Measurements from ENCODE around the gene JADE1. TPM values are rescaled to one million over a fixed set of nuclear protein-coding genes. Genes with fewer than 3 reads are reported as not detected.

Gene JADE1
- total and polyA plus RNA-seq, 2 of the 4 experiments (the other 2 are of a cell fraction), result 13.8 to 32.6 TPM

GRCh38 chr4:128880662-128881061 is 71.2 kb downstream of the JADE1 start:
- WGBS, 2 experiments (ENCODE audit: extremely low coverage in 2 of 2, insufficient read length in 1 of 2), result no CpG with 5 or more reads among the region's 4 CpGs
- Histone ChIP-seq H2BK20ac (ENCODE audit: low read depth, low read length) (no peak overlapping the region), H3K23ac (ENCODE audit: low read depth, low read length) (no peak overlapping the region), H3K36me3 (ENCODE audit: control insufficient read depth, insufficient read depth, low read length) (no peaks in the 10 kb centered on the region), H2BK15ac (ENCODE audit: low read depth, low read length) (no peak overlapping the region), H4K5ac (ENCODE audit: low read depth, low read length) (no peak overlapping the region), H3K4ac (ENCODE audit: low read depth, low read length) (no peak overlapping the region), H3K56ac (ENCODE audit: extremely low read depth, insufficient read depth, low read length) (no peak overlapping the region), H2AK9ac (replicated peaks; ENCODE audit: low read depth, low read length, poor library complexity) (no peak overlapping the region), H3K4me2 (ENCODE audit: low read depth, low read length) (peak overlapping the region; percentile 30; the same call in 1 of the 2 replicates), H3K4me3 (ENCODE audit: insufficient read depth, low read depth, low read length) (no peak overlapping the region), H2AK5ac (ENCODE audit: low read depth, low read length) (no peak overlapping the region), H2BK120ac (ENCODE audit: low read depth, low read length) (no peak overlapping the region), H3K4me1 (ENCODE audit: control insufficient read depth, insufficient read depth, low read length) (peaks cover 3% of the 10 kb centered on the region; the same call in 1 of the 2 replicates), H3K9me3 (ENCODE audit: control insufficient read depth, insufficient read depth, low read length) (no peaks in the 10 kb centered on the region), H3K9me1 (ENCODE audit: insufficient read depth, low read length) (peaks cover 2% of the 10 kb centered on the region; the same call in 1 of the 2 replicates), H3K27ac (ENCODE audit: insufficient read depth, low read length) (no peak overlapping the region), H3K14ac (replicated peaks; ENCODE audit: low read depth, low read length) (no peak overlapping the region), H4K91ac (ENCODE audit: insufficient read depth, low read depth, low read length) (no peak overlapping the region), H2AFZ (replicated peaks; ENCODE audit: low read length, poor library complexity) (no peak overlapping the region), H3K79me1 (ENCODE audit: low read depth in 1 of 2, low read length in 2 of 2) (no peaks in the 10 kb centered on the region), H3K27me3 (ENCODE audit: control insufficient read depth, insufficient read depth, low read length) (no peaks in the 10 kb centered on the region), H3K18ac (ENCODE audit: low read depth, low read length) (peak overlapping the region; percentile 53; the same call in 1 of the 2 replicates), H2BK5ac (ENCODE audit: low read depth, low read length, poor library complexity, severe bottlenecking) (no peak overlapping the region), H4K8ac (ENCODE audit: low read depth in 2 of 2, low read length in 2 of 2) (0 out of 4 replicates have a peak overlapping the region, but pooled peaks of 1 of the 2 experiments have one; percentile 27), H4K20me1 (ENCODE audit: insufficient read depth, low read length) (no peaks in the 10 kb centered on the region), H3K9ac (ENCODE audit: low read depth, low read length) (no peak overlapping the region)
- peak; percentile 37 for DNase-seq
- in situ Hi-C loops (cut with MboI; ENCODE audit: low sequenced_read_pairs) (no loop called here), dilution Hi-C loops (cut with HindIII; ENCODE audit: low sequenced_read_pairs, unreplicated experiment) (no loop called here), intact Hi-C loops (cut with micrococcal nuclease) (no loop called here)
- CTCF ChIA-PET, result interaction anchor here (0.5 kb wide), 1 partner anchor 39 kb away, joined by 4 read pairs; no protein-coding TSS in a partner anchor
- POLR2A ChIA-PET (ENCODE audit: unreplicated experiment), result no interaction called here
- no peak for ATAC-seq (ENCODE audit: low read depth)
- TF ChIP-seq RCOR1 (IDR thresholded peaks at IDR 0.05; ENCODE audit: insufficient replicate concordance, low read length) (no peak), CEBPB (IDR thresholded peaks at IDR 0.05; ENCODE audit: low read depth, low read length) (peak; percentile 96)
- BruUV-seq (replicated peaks), result no TSS peak
